Mononuclear cell (primary cell): ENCODE data around the gene SIM2. TPM values are rescaled to one million over a fixed set of nuclear protein-coding genes. Genes with fewer than 3 reads are reported as not detected.

Experiments used
- H3K27me3 ChIP-seq: 2 replicates; pipeline ENCODE4 v1.6.0; 2011; ENCODE audit warnings: low read length, control low read depth; ENCODE audit not compliant: insufficient read depth
- H3K4me1 ChIP-seq: 2 replicates; pipeline ENCODE4 v1.5.1; 2011; ENCODE audit warnings: mild to moderate bottlenecking, low read length, control low read depth; ENCODE audit not compliant: insufficient read depth
- H3K4me3 ChIP-seq: 2 replicates; pipeline ENCODE4 v1.5.1; 2011; ENCODE audit warnings: mild to moderate bottlenecking, low read length, moderate library complexity
- H3K9me3 ChIP-seq: 2 replicates; pipeline ENCODE4 v1.5.1; 2011; ENCODE audit warnings: low read depth, mild to moderate bottlenecking, control low read depth, low read length
- total RNA-seq: library from RNA; depleted of rRNA; stranded (reverse); fragments of >200 nt; gene quantifications from one replicate; pipeline ENCODE4 v1.2.3, GENCODE V29; 2012

The SIM2 gene
- total RNA-seq, 1 donor, result not detected

DNA sequence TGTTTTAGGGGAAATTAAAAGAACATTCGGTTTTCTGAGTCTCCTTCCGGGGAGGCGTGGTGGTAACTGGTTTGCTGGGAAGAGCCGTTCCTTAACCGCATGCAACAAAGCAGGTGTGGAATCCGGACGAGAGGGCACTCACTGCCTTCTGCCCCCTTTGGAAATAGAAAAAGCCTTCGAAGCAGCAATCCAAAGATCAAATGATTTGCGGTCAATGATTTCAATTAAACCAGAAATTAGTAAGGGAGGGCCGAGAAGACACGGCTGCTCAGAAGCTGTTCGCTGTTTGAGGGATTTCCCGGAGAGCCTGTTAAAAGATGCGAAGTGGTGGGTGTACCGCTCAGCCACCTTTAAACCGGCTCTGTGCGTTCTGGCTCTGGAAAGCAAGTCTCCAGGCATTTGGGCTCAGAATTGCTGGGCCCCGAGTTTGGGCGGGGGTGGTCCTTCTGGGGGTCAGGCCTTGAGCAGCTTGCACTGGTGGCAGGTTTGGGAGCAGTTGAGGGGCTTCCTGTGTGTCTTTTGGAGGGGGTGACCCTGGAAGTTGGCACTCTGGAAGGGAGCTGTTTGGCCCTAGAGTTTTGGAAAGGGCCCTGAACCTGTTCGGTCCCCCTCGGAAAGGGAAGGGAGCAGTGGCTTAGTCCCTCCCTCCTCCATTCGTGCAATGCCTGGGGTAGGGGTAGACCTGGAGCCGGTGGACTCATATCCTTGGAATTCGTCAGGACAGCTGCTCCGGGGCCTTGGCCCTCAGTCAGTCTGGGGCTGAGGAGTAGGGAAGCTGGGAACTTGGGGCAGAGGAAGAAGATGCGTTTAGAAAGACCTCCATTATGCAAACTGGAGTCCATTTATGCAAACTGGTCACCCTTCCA is 3.1 kb downstream of the SIM2 start:
- Histone ChIP-seq H3K4me1 (peaks cover 17% of the 10 kb centered on the region), H3K27me3 (peaks cover 87% of the 10 kb centered on the region), H3K9me3 (no peaks in the 10 kb centered on the region), H3K4me3 (no peak overlapping the region)

DNA sequence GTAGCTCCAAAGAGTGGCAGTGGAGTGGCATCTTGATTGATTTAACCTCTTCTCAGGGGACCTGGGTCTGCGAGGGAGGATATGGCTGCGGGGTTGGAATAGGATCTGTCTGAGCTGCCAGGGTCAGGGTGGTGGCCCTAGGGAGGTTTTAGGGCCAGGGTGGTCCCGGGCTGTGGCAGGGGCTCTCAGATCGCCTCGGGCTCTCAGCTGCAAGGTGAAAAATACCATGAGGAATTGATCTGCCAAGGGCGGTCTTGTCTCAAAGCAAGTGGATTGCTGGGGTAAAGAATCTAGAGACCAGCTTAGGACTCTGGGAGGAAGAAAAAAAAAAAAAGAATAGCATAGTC is 3.7 kb downstream of the SIM2 start:
- Histone ChIP-seq H3K4me1 (peaks cover 18% of the 10 kb centered on the region), H3K9me3 (no peaks in the 10 kb centered on the region), H3K4me3 (no peak overlapping the region), H3K27me3 (peaks cover 86% of the 10 kb centered on the region)

DNA sequence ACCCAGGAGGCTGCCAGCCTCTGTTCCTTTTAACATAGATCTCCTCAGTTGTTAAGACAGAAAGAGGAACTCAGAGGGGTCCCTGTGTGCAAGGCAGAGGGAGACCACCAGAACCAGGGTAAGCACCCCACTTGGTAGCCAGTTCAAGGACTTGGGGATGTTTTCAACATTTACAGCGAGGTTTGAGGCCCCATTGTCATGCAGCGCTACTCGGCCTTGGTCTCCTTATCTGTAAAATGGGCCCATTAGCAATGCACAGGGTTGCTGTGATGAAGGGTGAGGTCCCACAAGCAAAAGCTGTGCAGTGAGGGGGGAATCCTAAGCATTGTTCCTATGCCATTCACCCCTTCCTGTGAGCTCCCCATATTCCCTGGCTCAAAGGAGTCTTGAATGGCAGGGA is 4.2 kb downstream of the SIM2 start:
- H3K4me3 ChIP-seq, result no peak overlapping the region
- H3K9me3 ChIP-seq, result no peaks in the 10 kb centered on the region
- peaks cover 18% of the 10 kb centered on the region for H3K4me1 ChIP-seq
- H3K27me3 ChIP-seq, result peaks cover 83% of the 10 kb centered on the region

DNA sequence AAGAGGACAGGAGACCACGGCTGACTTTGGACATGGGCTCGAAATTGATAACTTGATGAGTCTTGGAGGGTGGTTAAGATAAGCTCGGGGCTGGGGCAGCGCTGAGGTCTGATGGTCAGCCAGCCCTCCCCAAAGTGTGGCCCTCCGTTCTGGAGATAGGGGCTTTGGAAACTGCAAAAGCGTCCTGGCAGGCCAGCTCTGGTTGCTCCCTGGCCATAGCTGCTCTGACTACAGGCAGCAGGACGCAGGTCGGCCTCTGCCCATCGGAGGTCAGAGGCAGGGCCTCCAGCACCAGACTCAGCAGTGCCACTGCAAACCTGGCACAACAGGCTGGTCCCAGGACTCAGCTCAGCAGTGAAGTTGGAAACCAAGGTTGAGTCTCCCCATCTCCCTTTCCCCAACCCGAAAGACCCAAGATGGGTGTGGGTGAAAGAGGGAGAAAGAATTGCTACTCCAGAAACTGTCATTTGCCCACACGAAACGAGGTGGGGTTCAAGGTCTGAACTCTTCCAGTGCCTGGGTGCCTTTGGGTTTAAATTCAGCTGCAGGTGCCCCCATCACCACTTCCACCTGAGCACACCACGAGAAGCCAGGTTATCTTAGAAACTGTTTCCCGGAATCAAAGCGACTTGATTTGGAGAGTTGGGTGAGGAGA is 4.8 kb downstream of the SIM2 start:
- no peak overlapping the region for H3K4me3 ChIP-seq
- peaks cover 17% of the 10 kb centered on the region for H3K4me1 ChIP-seq
- no peaks in the 10 kb centered on the region for H3K9me3 ChIP-seq
- H3K27me3 ChIP-seq, result peaks cover 86% of the 10 kb centered on the region

DNA sequence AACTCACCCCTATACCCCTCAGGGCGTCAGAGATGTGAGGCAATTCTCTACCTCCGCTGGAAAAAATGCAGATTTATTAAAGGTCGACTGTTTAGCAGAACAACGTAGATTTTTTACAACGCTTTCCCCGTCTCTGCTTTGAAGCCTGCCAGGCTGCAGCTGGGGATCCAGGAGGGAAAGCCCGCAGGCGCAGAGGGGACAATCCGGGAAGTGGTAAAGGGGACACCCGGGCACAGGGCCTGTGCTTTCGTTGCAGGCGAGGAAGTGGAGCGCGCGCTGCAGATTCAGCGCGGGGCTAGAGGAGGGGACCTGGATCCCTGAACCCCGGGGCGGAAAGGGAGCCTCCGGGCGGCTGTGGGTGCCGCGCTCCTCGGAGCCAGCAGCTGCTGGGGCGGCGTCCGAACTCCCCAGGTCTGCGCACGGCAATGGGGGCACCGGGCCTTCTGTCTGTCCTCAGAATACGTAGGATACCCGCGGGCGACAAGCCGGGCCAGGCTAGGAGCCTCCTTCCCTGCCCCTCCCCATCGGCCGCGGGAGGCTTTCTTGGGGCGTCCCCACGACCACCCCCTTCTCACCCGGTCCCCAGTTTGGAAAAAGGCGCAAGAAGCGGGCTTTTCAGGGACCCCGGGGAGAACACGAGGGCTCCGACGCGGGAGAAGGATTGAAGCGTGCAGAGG is 5.5 kb downstream of the SIM2 start:
- no peak overlapping the region for H3K4me3 ChIP-seq
- H3K4me1 ChIP-seq, result peaks cover 17% of the 10 kb centered on the region
- H3K9me3 ChIP-seq, result no peaks in the 10 kb centered on the region
- peaks cover 93% of the 10 kb centered on the region for H3K27me3 ChIP-seq

DNA sequence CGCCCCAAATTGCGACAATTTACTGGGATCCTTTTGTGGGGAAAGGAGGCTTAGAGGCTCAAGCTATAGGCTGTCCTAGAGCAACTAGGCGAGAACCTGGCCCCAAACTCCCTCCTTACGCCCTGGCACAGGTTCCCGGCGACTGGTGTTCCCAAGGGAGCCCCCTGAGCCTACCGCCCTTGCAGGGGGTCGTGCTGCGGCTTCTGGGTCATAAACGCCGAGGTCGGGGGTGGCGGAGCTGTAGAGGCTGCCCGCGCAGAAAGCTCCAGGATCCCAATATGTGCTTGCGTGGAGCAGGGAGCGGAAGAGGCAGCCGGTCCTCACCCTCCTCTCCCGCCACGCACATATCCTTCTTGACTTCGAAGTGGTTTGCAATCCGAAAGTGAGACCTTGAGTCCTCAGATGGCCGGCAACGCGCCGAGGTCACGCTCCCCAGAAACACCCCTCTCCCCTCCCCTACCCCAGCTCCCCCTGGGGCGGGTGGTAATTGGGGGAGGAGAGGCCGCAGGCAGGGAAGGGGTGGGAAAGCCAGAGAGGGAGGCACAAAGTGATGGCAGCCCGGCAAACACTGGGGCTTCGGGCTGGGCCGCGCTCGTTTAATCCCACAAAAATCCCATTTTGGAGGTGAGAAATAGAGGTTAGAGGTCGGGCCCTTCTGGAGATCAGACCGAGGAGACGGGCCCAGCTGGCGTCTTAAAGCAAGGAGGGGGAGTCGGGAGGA is 6.2 kb downstream of the SIM2 start:
- Histone ChIP-seq H3K27me3 (peaks cover 94% of the 10 kb centered on the region), H3K4me1 (peaks cover 14% of the 10 kb centered on the region), H3K9me3 (no peaks in the 10 kb centered on the region), H3K4me3 (no peak overlapping the region)

DNA sequence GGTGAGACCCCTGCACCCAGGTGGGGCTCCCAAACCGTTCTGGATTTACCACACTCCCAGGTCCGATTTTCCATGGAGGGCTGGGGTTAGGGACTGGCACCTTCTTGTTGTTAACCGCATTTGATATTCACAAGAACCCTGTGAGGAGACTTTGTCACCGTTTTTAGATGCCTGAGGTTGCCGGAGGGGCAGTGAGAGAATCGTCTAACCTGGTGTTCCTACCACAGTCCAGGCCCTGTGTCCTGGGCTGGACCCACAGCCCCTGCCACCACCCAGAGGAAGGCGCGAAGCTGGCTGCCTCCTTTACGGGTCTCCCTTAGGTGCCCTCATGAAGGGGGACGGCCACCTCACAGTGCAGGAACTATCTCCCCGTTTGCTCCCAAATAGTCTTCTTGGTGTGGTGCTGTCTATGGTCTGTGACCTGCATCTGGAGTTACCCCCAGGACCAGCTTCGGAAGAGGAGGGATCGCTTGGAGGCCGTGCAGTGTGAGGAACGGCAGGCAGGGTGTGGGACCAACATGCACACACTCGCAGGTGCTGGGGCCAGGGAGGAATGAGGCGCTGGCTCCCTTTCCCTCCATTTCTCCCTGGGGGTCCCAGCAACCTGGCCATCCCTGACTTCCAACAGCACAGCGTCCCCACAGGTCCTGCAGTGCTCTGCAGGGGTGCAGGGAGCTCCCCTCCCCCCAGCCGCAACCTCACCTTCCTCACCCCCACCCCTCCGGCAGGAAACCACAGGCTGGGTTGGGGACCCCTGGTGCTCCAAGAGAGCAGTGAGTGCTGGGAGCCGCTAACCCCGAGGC is 7.0 kb downstream of the SIM2 start:
- Histone ChIP-seq H3K4me1 (peaks cover 14% of the 10 kb centered on the region), H3K27me3 (peaks cover 94% of the 10 kb centered on the region), H3K4me3 (no peak overlapping the region), H3K9me3 (no peaks in the 10 kb centered on the region)

DNA sequence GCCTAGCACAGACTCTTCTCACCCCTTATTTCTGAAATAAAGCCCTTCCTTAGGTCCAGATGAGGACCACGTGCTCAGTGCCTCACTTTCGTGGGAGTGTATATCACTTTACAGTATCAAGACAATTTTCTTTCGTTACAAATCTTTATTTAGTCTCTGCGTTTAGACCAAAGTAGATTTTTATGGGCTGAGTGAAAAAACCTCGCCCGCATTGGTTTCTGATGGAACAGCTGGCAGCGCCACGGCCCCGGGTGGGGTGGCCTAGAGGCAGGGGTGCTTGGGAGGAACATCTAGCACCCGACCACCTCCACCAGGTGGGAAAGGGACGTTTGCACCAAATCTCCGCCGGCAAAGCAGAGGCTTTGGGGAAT is 7.6 kb downstream of the SIM2 start:
- Histone ChIP-seq H3K9me3 (no peaks in the 10 kb centered on the region), H3K4me3 (no peak overlapping the region), H3K4me1 (peaks cover 14% of the 10 kb centered on the region), H3K27me3 (peaks cover 94% of the 10 kb centered on the region)

DNA sequence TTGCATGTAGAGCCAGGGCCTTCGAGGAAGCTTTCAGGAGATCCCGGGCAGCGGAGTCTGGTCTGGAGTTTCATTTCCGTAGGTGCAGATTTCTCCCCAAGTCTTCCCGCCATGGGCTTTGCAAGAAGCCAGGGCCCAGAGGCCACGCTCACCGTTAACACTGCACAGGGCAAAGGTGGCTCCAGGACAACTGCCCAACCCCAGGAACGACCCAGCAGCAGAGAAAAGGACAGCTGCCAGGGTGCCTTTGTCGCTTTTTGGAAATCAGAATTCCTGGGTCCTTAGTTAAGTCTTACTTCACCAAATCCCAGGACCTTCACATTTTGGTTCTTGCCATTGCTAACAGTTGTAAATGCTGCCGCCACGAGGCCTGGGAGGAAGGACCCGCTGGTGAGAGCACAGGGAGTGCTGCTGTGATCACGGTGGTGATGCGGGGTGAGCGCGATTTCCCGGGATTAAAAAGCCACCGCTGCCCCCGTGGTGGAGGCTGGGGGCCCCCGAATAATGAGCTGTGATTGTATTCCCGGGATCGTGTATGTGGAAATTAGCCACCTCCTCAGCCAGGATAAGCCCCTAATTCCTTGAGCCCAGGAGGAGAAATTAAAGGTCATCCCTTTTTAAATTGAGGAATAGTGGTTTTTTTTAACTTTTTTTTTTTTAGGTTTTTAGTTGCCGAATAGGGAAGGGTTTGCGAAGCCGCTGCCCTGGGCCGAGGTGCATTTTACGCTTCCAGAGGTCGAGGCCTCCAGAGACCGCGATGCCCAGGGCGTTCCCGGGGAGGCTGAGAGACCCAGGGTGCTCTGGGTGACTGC is 8.2 kb downstream of the SIM2 start:
- Histone ChIP-seq H3K27me3 (peaks cover 94% of the 10 kb centered on the region), H3K4me1 (peaks cover 14% of the 10 kb centered on the region), H3K4me3 (no peak overlapping the region), H3K9me3 (no peaks in the 10 kb centered on the region)

DNA sequence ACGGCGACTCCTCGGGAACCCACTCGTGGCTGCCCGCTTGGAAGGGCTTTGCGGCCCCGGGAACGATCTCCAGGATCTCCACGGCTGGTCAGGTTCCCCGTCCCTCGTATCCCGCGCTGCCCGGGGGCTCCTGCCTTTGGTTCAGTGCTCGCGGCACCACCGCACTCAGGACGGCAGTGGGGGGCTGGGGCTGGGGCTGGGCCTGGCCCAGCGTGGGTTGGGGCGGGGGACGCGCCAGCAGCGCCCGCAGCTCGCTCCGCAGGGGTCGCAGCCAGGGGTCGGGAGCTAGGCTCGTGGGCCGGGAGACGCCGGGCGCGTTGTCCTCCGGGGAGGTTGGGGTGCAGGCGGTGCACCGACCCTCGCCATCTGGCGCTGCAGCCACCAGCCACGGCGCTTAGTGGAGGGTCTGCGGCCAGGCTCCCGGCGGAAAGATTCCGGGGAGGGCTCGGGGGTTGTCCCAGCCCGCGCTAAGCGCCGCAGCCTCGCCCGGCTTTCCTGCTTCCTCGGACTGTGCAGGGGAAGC is 8.9 kb downstream of the SIM2 start:
- peaks cover 94% of the 10 kb centered on the region for H3K27me3 ChIP-seq
- no peak overlapping the region for H3K4me3 ChIP-seq
- no peaks in the 10 kb centered on the region for H3K9me3 ChIP-seq
- peaks cover 14% of the 10 kb centered on the region for H3K4me1 ChIP-seq

DNA sequence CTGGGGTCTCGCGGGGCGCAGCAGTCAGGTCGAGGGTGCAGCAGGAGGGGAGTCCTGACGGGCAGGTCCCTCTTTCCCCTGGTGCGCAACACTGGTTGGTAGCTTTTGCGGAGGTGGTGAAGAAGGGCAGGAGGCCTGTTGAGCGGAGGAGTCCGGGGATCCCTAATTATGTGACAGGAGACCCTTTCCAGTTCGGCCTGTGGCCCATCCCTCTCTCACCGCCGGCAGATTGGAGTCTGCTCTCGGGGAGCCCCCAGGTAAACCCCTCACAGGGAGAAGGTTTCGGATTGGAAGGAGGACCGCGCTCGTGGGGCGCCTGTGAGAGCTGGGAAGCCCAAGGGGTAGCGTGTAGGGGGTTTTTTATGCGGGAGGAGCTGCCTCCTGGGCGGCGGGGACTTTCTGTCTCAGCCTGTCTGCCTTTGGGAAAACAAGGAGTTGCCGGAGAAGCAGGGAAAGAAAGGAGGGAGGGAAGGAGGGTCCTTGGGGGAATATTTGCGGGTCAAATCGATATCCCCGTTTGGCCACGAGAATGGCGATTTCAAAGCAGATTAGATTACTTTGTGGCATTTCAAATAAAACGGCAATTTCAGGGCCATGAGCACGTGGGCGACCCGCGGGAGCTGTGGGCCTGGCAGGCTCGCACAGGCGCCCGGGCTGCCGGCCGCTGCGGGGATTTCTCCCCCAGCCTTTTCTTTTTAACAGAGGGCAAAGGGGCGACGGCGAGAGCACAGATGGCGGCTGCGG is 9.5 kb downstream of the SIM2 start:
- Histone ChIP-seq H3K4me1 (peaks cover 14% of the 10 kb centered on the region), H3K4me3 (no peak overlapping the region), H3K27me3 (peaks cover 94% of the 10 kb centered on the region), H3K9me3 (no peaks in the 10 kb centered on the region)

DNA sequence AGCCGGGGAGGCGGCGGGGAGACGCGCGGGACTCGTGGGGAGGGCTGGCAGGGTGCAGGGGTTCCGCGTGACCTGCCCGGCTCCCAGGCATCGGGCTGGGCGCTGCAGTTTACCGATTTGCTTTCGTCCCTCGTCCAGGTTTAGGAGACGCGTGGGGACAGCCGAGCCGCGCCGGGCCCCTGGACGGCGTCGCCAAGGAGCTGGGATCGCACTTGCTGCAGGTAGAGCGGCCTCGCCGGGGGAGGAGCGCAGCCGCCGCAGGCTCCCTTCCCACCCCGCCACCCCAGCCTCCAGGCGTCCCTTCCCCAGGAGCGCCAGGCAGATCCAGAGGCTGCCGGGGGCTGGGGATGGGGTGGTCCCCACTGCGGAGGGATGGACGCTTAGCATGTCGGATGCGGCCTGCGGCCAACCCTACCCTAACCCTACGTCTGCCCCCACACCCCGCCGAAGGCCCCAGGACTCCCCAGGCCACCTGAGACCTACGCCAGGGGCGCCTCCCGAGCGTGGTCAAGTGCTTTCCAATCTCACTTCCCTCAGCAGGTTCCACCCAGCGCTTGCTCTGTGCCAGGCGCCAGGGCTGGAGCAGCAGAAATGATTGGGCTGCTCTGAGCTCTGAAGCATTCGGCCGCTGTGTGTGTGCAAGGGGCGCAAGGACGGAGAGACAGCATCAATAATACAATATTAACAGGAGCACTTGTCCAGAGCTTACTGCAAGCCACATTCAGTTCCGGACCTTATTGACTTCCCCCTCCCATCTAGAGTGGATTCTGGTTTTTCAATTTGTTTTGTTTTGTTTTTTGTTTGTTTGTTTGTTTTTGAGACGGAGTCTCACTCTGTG is 10.3 kb downstream of the SIM2 start:
- H3K4me1 ChIP-seq, result peaks cover 14% of the 10 kb centered on the region
- H3K27me3 ChIP-seq, result peaks cover 94% of the 10 kb centered on the region
- H3K9me3 ChIP-seq, result no peaks in the 10 kb centered on the region
- H3K4me3 ChIP-seq, result no peak overlapping the region
